ENCODE measurements around the gene TMEM255A.

The TMEM255A gene

DNA sequence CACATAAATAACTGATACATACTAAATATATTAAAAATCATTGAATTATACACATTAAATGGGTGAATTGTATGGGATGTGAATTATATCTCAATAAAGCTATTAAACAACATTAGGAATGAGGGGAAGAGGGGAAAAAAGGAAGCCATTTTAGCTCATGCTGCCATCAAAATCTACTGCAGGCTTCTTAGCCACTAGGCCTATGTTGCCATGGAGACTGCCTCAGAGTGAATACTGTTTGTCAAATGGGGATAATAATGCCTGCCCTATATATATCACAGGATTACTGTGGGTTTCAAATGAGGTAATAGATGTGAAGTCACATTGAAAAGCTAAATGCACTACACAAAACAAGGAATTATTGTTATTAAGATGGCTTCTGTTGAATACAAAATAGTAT is 21.2 kb downstream of the TMEM255A start:
- H3K27ac ChIP-seq (ENCODE audit: low read depth, low read length): no peak overlapping the region
- peaks cover 19% of the 10 kb centered on the region; the same call in 1 of the 2 replicates for H3K4me1 ChIP-seq (ENCODE audit: control insufficient read depth, insufficient read depth, low read length)

GRCh38 chrX:120287513-120288112 is 23.6 kb downstream of the TMEM255A start:
- no peak overlapping the region for H3K27ac ChIP-seq (ENCODE audit: low read depth, low read length)
- peaks cover 19% of the 10 kb centered on the region; the same call in 1 of the 2 replicates for H3K4me1 ChIP-seq (ENCODE audit: control insufficient read depth, insufficient read depth, low read length)
- no peak overlapping the region for H3K9ac ChIP-seq (ENCODE audit: low read length)
- H3K4me3 ChIP-seq (ENCODE audit: low read depth, low read length): no peak overlapping the region
- no peaks in the 10 kb centered on the region for H3K9me3 ChIP-seq (ENCODE audit: control insufficient read depth, insufficient read depth, low read depth, low read length)
- H3K36me3 ChIP-seq (ENCODE audit: control insufficient read depth, insufficient read depth, low read length): no peaks in the 10 kb centered on the region
- H3K27me3 ChIP-seq (ENCODE audit: control insufficient read depth, insufficient read depth, low read length): peaks cover 19% of the 10 kb centered on the region; the same call in 1 of the 2 replicates

More for the DNA sequence above, 21.2 kb downstream of the TMEM255A start:
- Histone ChIP-seq H3K4me3 (ENCODE audit: low read depth, low read length) (no peak overlapping the region), H3K36me3 (ENCODE audit: control insufficient read depth, insufficient read depth, low read length) (no peaks in the 10 kb centered on the region), H3K9ac (ENCODE audit: low read length) (no peak overlapping the region), H3K9me3 (ENCODE audit: control insufficient read depth, insufficient read depth, low read depth, low read length) (no peaks in the 10 kb centered on the region), H3K27me3 (ENCODE audit: control insufficient read depth, insufficient read depth, low read length) (peaks cover 9% of the 10 kb centered on the region; the same call in 1 of the 2 replicates)

DNA sequence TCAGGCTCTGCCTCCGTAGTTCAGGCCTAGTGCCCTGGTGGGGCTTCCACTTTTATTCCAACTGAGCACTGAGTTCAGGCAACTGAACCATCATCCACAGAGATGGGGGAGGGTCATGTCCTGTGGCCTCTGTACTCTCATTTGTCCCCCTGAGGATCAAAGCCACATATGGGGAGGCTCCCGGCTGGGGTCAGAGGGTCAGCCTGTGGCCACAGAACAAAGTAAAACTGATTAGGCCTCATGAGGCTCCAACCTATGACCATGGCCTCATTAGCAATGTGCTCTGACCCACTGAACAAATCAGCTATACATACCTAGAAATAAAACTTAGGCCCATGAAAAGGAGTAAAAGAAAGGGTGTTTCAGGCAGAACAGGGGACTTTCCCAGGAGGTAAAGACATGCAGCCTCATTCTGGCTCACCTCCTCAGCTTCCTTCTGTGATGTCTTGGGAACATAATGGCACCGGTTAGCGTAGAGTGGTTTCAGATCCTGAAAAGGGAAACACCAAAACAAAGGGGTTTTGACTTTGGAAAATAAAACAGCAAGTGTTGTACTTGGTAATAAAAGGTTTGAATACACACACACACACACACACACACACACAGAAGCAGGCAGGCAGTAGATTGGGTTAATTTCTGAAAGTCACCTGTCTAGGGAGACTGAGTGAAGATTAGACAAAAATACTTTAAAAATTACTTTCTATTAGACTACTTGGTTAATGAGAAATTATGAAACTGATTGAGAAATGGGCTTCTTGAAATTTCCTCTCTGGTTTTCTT is 24.3 kb downstream of the TMEM255A start:
- Histone ChIP-seq H3K36me3 (ENCODE audit: control insufficient read depth, insufficient read depth, low read length) (no peaks in the 10 kb centered on the region), H3K9ac (ENCODE audit: low read length) (no peak overlapping the region), H3K4me3 (ENCODE audit: low read depth, low read length) (no peak overlapping the region), H3K27me3 (ENCODE audit: control insufficient read depth, insufficient read depth, low read length) (peaks cover 19% of the 10 kb centered on the region; the same call in 1 of the 2 replicates), H3K9me3 (ENCODE audit: control insufficient read depth, insufficient read depth, low read depth, low read length) (no peaks in the 10 kb centered on the region), H3K4me1 (ENCODE audit: control insufficient read depth, insufficient read depth, low read length) (peaks cover 19% of the 10 kb centered on the region; the same call in 1 of the 2 replicates), H3K27ac (ENCODE audit: low read depth, low read length) (no peak overlapping the region)

DNA sequence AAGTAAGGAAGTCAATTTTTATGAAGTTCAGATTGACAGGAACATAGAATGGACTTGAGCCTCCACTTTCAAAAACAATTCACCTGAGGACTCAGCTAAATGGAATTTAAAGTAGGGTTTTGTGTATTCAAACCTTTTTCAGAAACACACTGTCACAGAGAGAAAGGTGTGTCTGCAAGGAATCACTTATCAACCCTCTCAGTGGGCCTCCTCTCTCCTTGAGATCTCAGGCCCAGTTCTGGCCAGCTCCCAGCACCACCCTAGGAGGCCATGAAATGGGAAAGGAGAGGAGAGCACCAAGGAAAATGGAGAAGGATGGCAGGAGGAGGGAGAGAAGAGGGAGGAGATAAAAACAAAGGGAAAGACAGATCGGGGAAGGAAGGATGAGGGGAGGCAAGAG is 28.6 kb downstream of the TMEM255A start:
- H3K36me3 ChIP-seq (ENCODE audit: control insufficient read depth, insufficient read depth, low read length): no peaks in the 10 kb centered on the region
- H3K4me1 ChIP-seq (ENCODE audit: control insufficient read depth, insufficient read depth, low read length): peaks cover 16% of the 10 kb centered on the region
- no peak overlapping the region for H3K4me3 ChIP-seq (ENCODE audit: low read depth, low read length)
- H3K9ac ChIP-seq (ENCODE audit: low read length): no peak overlapping the region
- peaks cover 30% of the 10 kb centered on the region; the same call in 1 of the 2 replicates for H3K27me3 ChIP-seq (ENCODE audit: control insufficient read depth, insufficient read depth, low read length)
- no peak overlapping the region for H3K27ac ChIP-seq (ENCODE audit: low read depth, low read length)
- H3K9me3 ChIP-seq (ENCODE audit: control insufficient read depth, insufficient read depth, low read depth, low read length): no peaks in the 10 kb centered on the region

DNA sequence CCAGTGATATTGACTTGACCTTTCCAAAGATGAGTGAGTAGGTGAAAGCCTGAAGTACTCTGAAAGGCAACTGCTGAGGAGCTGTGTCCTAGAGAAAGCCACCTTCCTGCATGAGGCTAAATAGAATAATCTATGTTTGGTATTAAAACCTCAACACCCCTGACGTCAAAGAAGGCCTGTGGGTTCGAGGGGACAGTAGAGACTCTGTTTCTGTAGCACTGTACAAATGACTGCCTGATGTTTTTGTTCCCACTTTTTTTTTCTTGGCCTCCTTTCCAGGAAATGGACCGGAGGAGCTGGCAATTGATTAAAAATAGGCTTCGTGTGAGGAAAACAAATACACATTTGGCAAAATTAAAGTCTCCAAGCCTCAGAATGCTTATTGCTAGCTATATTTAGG is 29.5 kb downstream of the TMEM255A start:
- Histone ChIP-seq H3K4me1 (ENCODE audit: control insufficient read depth, insufficient read depth, low read length) (peaks cover 15% of the 10 kb centered on the region), H3K27me3 (ENCODE audit: control insufficient read depth, insufficient read depth, low read length) (peaks cover 33% of the 10 kb centered on the region; the same call in 1 of the 2 replicates), H3K9ac (ENCODE audit: low read length) (no peak overlapping the region), H3K4me3 (ENCODE audit: low read depth, low read length) (no peak overlapping the region), H3K9me3 (ENCODE audit: control insufficient read depth, insufficient read depth, low read depth, low read length) (no peaks in the 10 kb centered on the region), H3K27ac (ENCODE audit: low read depth, low read length) (no peak overlapping the region), H3K36me3 (ENCODE audit: control insufficient read depth, insufficient read depth, low read length) (no peaks in the 10 kb centered on the region)

DNA sequence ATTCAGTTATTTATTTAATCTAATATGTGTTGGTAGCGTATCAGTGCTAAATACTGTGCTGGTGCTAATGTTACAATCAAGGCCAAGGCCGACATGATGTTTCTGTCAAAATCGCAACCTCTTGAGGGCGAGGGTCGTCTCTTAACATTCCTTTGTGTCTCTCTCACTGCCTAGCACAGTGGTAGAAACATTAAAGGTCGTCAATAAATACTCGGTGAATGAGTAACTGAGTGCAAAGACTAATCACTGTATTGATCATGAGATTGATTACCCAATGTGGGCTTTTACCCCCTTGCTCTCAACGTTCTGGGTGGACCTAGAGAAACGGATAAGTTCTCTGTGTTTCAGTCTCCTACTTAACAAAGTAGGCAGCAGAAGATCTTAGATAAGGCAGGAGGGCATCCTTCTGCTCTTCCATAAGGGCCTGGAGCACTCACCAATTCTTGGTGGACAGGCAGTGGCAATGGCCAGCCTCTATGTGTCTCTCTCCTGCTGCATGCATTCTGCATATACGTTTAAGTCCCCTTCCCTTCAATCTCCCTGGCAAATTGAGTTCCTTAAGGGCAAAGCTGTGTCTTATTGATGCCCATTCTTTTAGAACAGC is 30.1 kb downstream of the TMEM255A start:
- no peak overlapping the region for H3K27ac ChIP-seq (ENCODE audit: low read depth, low read length)
- no peaks in the 10 kb centered on the region for H3K36me3 ChIP-seq (ENCODE audit: control insufficient read depth, insufficient read depth, low read length)
- peaks cover 19% of the 10 kb centered on the region for H3K4me1 ChIP-seq (ENCODE audit: control insufficient read depth, insufficient read depth, low read length)
- no peak overlapping the region for H3K9ac ChIP-seq (ENCODE audit: low read length)
- H3K4me3 ChIP-seq (ENCODE audit: low read depth, low read length): no peak overlapping the region
- peaks cover 36% of the 10 kb centered on the region; the same call in 1 of the 2 replicates for H3K27me3 ChIP-seq (ENCODE audit: control insufficient read depth, insufficient read depth, low read length)
- H3K9me3 ChIP-seq (ENCODE audit: control insufficient read depth, insufficient read depth, low read depth, low read length): no peaks in the 10 kb centered on the region

DNA sequence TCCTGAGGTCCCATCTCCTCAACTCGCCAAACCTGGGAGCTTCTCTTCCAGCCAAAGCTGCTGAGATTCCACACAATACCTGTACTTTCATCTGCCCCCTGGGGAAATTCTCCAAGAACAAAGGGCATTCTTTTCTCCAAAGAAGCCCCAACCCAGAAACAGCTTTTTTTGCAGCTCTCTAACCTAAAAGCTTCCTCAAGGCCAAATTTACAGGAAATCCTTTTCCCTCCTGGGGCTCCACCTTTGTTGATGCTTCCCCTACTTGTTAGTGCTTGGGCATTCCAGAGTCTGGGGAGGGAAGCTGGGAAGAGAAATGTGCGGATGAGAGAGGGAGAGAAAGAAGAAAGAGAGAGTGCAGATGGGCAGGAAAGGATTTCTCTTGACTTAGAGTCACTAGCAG is 36.3 kb downstream of the TMEM255A start:
- Histone ChIP-seq H3K4me1 (ENCODE audit: control insufficient read depth, insufficient read depth, low read length) (peaks cover 36% of the 10 kb centered on the region), H3K9ac (ENCODE audit: low read length) (peak overlapping the region; percentile 38), H3K9me3 (ENCODE audit: control insufficient read depth, insufficient read depth, low read depth, low read length) (no peaks in the 10 kb centered on the region), H3K36me3 (ENCODE audit: control insufficient read depth, insufficient read depth, low read length) (no peaks in the 10 kb centered on the region), H3K27ac (ENCODE audit: low read depth, low read length) (no peak overlapping the region; the same call in 1 of the 2 replicates), H3K4me3 (ENCODE audit: low read depth, low read length) (peak overlapping the region; percentile 21; the same call in 1 of the 2 replicates), H3K27me3 (ENCODE audit: control insufficient read depth, insufficient read depth, low read length) (peaks cover 25% of the 10 kb centered on the region; the same call in 1 of the 2 replicates)

DNA sequence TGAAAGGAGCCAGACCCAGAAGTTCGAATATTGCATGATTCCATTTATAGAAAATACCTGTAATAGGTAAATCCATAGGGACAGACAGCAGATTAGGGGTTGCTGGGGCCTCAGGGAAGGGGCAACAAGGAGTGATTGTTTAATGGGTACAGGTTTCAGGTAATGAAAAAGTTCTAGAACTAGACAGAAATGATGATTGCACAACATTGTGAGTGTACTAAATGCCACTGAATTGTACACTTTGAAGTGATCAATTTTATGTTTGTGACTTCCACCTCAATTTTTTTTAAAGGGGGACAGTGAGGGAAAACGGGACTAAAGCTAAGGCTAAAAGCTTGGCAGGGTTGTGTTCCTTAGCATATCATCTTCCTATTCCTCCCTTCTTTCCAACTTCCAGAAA is 37.1 kb downstream of the TMEM255A start:
- peaks cover 21% of the 10 kb centered on the region; the same call in 1 of the 2 replicates for H3K27me3 ChIP-seq (ENCODE audit: control insufficient read depth, insufficient read depth, low read length)
- H3K36me3 ChIP-seq (ENCODE audit: control insufficient read depth, insufficient read depth, low read length): no peaks in the 10 kb centered on the region

GRCh38 chrX:120271218-120271617 is 40.0 kb downstream of the TMEM255A start:
- H3K27ac ChIP-seq (ENCODE audit: low read depth, low read length): no peak overlapping the region

More for the DNA sequence above, 37.1 kb downstream of the TMEM255A start:
- Histone ChIP-seq H3K27ac (ENCODE audit: low read depth, low read length) (no peak overlapping the region), H3K9me3 (ENCODE audit: control insufficient read depth, insufficient read depth, low read depth, low read length) (no peaks in the 10 kb centered on the region), H3K4me1 (ENCODE audit: control insufficient read depth, insufficient read depth, low read length) (peaks cover 36% of the 10 kb centered on the region), H3K4me3 (ENCODE audit: low read depth, low read length) (peak overlapping the region; percentile 18; the same call in 1 of the 2 replicates), H3K9ac (ENCODE audit: low read length) (no peak overlapping the region)

GRCh38 chrX:120270567-120270966 is 40.7 kb downstream of the TMEM255A start:
- Histone ChIP-seq H3K9me3 (ENCODE audit: control insufficient read depth, insufficient read depth, low read depth, low read length) (no peaks in the 10 kb centered on the region), H3K4me3 (ENCODE audit: low read depth, low read length) (no peak overlapping the region), H3K4me1 (ENCODE audit: control insufficient read depth, insufficient read depth, low read length) (peaks cover 15% of the 10 kb centered on the region), H3K36me3 (ENCODE audit: control insufficient read depth, insufficient read depth, low read length) (no peaks in the 10 kb centered on the region), H3K9ac (ENCODE audit: low read length) (no peak overlapping the region), H3K27ac (ENCODE audit: low read depth, low read length) (no peak overlapping the region), H3K27me3 (ENCODE audit: control insufficient read depth, insufficient read depth, low read length) (peaks cover 10% of the 10 kb centered on the region; the same call in 1 of the 2 replicates)

More at GRCh38 chrX:120271218-120271617, 40.0 kb downstream of the TMEM255A start:
- peaks cover 10% of the 10 kb centered on the region; the same call in 1 of the 2 replicates for H3K27me3 ChIP-seq (ENCODE audit: control insufficient read depth, insufficient read depth, low read length)
- H3K4me3 ChIP-seq (ENCODE audit: low read depth, low read length): no peak overlapping the region
- H3K9ac ChIP-seq (ENCODE audit: low read length): no peak overlapping the region
- H3K4me1 ChIP-seq (ENCODE audit: control insufficient read depth, insufficient read depth, low read length): peaks cover 18% of the 10 kb centered on the region
- H3K9me3 ChIP-seq (ENCODE audit: control insufficient read depth, insufficient read depth, low read depth, low read length): no peaks in the 10 kb centered on the region
- no peaks in the 10 kb centered on the region for H3K36me3 ChIP-seq (ENCODE audit: control insufficient read depth, insufficient read depth, low read length)

Measured in HUES6 (cell line).